ENCODE results near the gene RBMY1A1. TPM values are rescaled to one million over a fixed set of nuclear protein-coding genes. Genes with fewer than 3 reads are reported as not detected.

RBMY1A1 gene
- total RNA-seq (2014; rRNA removed; shearing (Covaris generic)) = not detected in 2 replicates

DNA sequence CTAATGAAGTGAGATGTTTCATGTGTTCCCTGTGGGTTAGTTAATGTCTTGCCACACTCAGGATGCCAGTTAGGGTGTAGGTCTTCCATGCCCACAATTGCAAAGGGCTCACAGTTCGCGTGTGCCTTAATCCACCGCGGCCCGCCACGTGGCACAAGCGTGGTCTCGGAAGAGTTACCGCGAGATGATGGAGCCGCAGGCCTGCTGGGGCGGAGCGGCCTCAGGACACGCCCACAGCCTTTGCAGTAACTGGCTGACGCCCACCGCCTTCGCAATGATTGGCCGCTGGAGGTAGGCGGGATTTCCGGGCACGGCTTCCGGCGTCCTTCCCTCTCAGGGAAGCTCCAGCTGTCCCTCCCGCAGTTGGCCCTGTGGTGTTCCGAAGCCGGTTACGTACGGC lies at the start of gene RBMY1A1:
Gene RBMY1A1, plus strand, starts transcription at position 301 of the 400 bp plus-strand sequence. CDS start 2,013 bp downstream, outside the sequence.

DNA sequence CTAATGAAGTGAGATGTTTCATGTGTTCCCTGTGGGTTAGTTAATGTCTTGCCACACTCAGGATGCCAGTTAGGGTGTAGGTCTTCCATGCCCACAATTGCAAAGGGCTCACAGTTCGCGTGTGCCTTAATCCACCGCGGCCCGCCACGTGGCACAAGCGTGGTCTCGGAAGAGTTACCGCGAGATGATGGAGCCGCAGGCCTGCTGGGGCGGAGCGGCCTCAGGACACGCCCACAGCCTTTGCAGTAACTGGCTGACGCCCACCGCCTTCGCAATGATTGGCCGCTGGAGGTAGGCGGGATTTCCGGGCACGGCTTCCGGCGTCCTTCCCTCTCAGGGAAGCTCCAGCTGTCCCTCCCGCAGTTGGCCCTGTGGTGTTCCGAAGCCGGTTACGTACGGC lies 23.6 kb upstream of the RBMY1A1 start, which contains the start of gene RBMY1B:
Gene RBMY1B, plus strand, starts transcription at position 301 of the 400 bp plus-strand sequence. CDS start 2,013 bp downstream, outside the sequence.

Other genes with a start within 250 kb of the RBMY1A1 start
- gene RBMY1B, start 23.5 kb upstream of the RBMY1A1 start, total RNA-seq (2014; rRNA removed; shearing (Covaris generic)) = not detected in 2 replicates

Data from A375 (cell line).